GM20000 (cell line): ENCODE measurements around the gene MSRB3.

ENCODE experiments used
- DNase-seq: peaks from one replicate; pipeline ENCODE4 v3.0.0; 2012; ENCODE audit warnings: low spot score
- TF ChIP-seq, protein P1 (sequence below): IDR thresholded peaks from 2 replicates; pipeline ENCODE4 v1.5.1; 2012; ENCODE audit warnings: mild to moderate bottlenecking, control low read depth; ENCODE audit errors: extremely low read depth, missing control alignments

Gene MSRB3

DNA sequence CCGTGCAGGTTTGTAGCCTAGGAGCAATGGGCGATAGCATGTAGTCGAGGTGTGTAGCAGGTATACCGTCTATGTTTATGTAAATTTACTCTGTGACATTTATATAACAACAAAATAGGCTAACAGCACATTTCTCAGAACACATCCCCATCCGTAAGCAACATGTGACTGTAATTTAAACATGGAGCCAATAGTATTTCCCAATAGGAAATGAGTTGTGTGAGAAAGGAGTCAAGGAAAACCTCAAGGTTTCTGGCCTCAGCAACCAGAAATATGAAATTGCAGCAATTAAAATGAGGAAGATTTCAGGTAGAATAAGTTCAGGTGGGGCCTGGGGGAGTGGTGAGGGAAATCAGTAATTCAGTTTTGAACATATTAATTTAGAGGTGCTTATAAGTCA lies 136.0 kb downstream of the MSRB3 start:
- TF ChIP-seq, protein P1, sequence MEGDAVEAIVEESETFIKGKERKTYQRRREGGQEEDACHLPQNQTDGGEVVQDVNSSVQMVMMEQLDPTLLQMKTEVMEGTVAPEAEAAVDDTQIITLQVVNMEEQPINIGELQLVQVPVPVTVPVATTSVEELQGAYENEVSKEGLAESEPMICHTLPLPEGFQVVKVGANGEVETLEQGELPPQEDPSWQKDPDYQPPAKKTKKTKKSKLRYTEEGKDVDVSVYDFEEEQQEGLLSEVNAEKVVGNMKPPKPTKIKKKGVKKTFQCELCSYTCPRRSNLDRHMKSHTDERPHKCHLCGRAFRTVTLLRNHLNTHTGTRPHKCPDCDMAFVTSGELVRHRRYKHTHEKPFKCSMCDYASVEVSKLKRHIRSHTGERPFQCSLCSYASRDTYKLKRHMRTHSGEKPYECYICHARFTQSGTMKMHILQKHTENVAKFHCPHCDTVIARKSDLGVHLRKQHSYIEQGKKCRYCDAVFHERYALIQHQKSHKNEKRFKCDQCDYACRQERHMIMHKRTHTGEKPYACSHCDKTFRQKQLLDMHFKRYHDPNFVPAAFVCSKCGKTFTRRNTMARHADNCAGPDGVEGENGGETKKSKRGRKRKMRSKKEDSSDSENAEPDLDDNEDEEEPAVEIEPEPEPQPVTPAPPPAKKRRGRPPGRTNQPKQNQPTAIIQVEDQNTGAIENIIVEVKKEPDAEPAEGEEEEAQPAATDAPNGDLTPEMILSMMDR = no peak
- DNase-seq = no peak

DNA sequence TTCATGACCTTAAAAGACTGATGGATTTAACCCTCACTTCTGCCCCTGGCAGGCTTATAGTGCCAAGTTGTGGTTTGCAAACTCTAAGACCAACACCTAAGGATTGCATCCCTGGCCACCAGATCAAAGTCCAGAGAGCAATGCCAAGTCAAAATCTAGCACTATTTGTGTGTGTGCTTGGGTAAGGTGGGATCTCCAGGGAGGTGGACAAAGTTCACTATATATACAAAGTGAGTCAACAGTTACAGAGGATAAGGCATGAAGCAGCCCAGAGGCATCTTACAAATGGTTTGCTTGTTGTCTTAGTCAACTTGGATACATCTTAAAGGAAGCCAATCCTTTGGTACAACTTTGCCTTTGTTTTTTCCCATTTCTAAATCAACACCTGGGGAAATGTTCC lies 137.3 kb downstream of the MSRB3 start:
- no peak for DNase-seq
- TF ChIP-seq, protein P1 = no peak

DNA sequence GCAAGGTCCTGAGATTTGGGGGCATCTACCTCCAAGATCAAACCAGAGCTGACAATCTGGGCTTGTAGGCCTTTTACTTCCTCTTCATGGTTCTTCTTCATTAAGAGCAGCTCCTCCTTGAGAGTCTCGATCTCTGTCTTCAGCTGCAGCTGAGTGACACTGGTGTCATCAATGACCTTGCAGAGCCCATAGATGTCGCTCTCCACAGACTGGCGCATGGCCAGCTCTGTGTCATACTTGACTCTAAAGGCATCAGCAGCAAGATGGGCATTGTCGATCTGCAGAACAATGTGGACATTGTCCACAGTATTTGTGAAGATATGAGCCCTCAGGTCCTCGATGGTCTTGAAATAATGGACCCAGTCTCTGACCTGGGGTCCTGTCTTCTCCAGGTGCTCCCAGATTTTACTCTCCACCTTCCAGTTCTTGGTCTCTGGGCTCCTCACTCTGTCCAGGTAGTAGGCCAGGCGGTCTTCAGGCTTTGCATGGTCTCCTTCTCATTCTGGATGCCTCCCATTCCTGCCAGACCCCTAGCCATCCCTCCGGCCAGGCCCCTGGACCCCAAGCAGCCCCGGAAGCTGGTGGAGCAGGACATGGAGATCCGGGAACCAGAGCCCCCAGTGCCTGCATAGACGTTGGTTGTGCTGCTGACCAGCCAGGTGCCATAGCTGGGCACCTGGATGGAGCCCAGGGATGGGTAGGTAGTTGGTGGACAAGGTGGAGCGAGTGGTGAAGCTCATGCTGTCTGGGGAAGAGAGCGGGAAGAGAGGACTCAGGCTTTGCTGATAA lies 141.0 kb downstream of the MSRB3 start:
- TF ChIP-seq, protein P1 = no peak
- no peak for DNase-seq

DNA sequence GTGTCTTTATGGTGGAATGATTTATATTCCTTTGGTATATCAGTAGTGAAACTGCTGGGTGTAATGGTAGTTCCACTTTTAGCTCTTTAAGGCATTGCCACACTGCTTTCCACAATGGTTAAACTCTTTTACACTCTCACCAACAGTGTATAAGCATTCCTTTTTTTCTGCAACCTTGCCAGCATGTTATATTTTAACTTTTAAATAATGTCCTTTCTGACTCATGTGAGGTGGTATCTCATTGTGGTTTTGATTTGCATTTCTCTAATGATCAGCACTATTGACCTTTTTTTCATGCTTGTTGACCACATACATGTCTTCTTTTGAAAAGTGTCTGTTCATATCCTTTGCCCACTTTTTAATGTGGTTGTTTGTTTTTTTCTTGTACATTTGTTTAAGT lies 142.5 kb downstream of the MSRB3 start:
- TF ChIP-seq, protein P1 = no peak
- DNase-seq = no peak

DNA sequence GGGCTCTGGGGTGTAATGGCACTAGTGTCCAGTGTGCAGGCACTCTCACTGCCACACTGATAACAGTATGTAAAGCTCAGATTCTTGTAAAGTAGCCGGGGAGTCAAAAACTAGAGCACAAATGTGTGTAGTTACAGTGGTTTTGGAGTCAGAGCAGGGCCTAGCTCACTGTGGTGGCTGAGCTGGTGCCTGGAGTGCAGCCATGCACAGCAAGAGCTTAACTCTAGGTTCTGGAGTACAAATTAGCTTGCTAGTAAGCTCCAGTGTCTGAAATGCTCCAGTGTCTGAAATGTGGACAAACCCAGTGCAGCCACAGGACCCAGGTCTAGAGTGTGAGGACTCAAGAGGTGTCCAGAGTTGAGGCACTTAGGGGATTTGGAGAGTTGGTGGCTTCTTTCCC lies 149.2 kb downstream of the MSRB3 start:
- no peak for DNase-seq
- TF ChIP-seq, protein P1 = no peak

DNA sequence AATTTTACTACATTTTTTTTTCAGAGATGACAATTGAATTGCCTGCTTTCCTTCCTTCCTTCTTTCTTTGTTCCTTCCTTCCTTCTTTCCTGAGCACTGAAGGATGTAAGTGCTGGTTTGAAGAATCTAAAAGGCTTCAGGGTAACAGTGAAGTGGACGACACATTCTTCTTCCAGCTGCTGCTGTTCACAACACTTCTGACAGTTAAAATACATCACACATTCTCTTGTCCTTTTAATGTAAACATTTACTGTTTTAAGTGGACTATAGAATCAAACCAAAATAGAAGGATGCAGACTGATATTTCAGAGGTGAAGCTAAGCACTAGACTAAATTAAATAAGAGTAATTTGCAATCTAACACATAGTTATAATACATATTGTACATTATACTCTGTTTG lies 151.5 kb downstream of the MSRB3 start:
- TF ChIP-seq, protein P1 = no peak
- DNase-seq = no peak

DNA sequence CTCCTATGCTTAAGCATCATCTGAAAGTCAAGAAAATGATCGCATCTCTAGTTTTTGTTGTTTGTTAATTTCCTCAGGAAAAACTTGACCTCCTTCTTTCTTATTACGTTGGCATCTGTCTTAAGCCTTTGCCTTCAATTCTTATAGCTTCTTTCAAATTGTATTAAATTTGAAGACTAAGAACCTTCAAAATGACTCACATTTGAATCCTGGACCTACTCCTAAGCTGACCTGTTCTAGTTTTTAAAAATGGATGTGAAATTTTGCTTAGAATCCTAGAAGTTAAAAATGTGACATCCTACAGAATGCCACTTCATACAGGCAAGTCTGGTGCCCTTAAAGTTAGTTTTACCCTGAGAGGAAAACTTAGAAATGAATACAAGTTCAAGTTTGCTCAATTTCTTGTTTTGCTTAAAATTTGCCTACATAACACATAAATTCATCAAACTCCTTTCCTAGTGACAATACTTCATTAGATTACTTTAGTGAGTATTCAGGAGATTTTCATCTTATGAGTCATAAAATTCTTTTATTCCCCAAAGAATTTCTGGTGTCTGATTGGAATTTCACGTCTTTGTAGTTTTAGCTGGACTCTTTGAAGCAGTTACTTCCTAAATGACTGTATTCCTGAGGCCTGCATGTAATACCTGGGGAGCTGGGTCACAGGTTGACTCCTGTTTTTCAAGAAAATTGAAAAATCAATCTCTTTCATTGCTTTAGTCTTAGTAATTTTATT lies 152.3 kb downstream of the MSRB3 start:
- DNase-seq = no peak
- TF ChIP-seq, protein P1 = no peak
